VCaP (cell line): ENCODE data around the gene TRMO.

Source experiments
- H3K27ac ChIP-seq: fragments of 450-650 bp; 2 replicates; pipeline ENCODE4 v1.5.1; 2017
- TF ChIP-seq, protein P1 (sequence below): fragments of 450-650 bp; conservative IDR thresholded peaks from 2 replicates; pipeline ENCODE4 v1.5.1; 2017; ENCODE audit warnings: mild to moderate bottlenecking, moderate library complexity

The TRMO gene

DNA sequence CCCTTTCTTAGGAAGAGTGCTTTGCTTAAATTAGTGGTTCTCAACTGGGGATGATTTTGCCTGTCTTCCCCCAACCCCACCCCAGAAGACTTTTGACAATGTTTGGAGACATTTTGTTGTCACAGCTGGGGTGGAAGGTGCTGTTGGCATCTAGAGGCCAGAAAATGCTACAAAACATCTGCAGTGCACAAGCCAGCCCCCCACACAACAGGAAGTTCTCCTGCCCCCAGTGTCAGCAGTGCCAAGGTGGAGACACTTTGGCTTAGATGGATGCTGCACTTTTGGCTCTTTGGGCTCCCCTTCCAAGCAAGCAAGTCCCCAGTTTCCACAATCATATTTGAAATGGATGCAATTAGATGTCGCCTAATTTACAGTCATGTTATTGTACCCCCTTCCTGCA, 13.0 kb upstream of the TRMO start:
- no peak overlapping the region for H3K27ac ChIP-seq

DNA sequence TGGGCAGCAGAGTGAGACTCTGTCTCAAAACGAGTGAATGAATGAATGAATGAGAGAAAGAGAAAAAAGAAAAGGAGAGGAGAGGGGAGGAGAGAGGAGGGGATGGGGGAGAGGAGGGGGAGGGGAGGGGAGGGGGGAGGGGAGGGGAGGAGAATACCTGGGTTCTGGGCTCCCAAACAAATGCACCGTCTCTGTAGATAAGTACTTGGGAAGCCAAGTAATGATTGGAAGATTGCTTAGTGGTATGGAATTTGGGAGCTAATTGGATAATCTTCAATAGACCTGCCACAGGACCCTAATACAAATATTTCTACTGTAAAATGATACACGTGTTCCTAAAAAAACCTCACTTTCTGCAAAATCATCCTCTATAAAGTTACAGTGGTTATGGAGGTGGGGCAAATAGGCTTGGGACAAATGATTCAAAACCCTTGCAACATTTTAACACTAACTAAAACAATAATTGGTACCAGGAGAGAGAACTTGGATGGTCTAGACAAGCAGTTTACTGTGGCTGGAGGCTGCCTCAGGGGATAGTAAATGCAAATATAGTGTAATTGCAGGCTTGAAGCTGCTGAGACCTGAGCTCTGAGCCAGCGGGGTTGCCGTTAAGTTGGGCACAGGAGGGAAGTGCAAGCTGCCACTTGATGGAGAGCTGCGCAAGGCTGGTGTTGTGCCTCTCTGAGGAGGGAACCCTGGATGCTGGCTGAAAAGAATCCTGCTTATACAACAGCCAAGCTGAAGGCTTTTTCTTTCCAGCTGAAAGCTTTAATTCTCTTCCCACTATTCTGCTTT, 12.2 kb upstream of the TRMO start:
- TF ChIP-seq, protein P1, sequence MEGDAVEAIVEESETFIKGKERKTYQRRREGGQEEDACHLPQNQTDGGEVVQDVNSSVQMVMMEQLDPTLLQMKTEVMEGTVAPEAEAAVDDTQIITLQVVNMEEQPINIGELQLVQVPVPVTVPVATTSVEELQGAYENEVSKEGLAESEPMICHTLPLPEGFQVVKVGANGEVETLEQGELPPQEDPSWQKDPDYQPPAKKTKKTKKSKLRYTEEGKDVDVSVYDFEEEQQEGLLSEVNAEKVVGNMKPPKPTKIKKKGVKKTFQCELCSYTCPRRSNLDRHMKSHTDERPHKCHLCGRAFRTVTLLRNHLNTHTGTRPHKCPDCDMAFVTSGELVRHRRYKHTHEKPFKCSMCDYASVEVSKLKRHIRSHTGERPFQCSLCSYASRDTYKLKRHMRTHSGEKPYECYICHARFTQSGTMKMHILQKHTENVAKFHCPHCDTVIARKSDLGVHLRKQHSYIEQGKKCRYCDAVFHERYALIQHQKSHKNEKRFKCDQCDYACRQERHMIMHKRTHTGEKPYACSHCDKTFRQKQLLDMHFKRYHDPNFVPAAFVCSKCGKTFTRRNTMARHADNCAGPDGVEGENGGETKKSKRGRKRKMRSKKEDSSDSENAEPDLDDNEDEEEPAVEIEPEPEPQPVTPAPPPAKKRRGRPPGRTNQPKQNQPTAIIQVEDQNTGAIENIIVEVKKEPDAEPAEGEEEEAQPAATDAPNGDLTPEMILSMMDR = no peak
- no peak overlapping the region for H3K27ac ChIP-seq

More for the DNA sequence above, 13.0 kb upstream of the TRMO start:
- TF ChIP-seq, protein P1 = no peak

DNA sequence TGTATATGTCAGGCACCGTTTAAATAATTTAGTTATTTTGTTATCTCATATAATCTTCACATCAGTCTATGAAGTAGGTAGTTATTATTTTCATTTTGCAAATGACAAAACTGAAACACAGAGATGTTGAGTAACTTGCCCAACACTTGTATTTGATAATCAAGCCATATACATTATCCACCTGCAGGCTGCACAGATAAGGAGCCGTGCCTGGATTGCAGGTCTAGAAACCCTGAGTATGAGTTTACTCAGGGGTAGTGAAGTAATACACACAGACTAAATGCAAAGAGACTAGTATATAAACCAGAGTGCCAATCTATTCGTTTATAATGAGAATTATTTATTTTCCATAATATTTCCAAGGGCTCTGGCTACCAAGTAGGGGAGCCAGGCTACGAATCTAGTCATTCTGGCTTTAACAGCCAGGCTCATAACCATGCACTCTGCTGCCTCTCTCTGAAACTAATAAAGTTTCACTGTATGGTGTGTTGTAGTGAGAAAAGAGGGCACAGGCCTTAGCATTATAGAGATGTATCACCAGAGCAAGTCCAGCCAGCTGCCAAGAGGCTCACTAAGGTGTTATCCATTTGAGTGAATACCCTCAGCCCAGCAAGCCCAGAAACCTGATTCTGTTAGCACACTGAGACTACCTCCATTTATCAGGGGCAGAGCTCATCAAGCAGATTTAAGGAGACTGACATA, 11.1 kb upstream of the TRMO start:
- H3K27ac ChIP-seq = no peak overlapping the region
- TF ChIP-seq, protein P1 = no peak

DNA sequence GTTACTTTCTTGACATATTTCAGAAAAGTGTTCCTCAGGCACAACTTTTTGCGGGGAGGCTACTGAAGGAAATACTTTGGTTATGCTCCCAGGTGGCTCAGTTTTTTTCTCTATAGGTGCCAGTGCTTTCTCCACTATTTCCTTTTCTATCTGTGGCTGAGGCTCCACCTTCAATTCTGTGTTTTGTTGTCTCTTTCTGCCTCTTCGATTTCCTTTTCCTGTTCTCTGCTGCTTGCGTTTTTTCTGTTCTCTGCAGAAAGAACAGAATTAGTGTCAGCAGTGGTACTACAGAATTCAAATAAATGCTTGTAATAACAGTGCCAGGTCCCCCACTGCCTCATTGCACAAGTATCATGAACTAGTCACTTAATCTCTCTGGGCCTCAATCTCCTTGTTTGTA, 8.7 kb upstream of the TRMO start:
- no peak overlapping the region for H3K27ac ChIP-seq
- TF ChIP-seq, protein P1 = no peak

DNA sequence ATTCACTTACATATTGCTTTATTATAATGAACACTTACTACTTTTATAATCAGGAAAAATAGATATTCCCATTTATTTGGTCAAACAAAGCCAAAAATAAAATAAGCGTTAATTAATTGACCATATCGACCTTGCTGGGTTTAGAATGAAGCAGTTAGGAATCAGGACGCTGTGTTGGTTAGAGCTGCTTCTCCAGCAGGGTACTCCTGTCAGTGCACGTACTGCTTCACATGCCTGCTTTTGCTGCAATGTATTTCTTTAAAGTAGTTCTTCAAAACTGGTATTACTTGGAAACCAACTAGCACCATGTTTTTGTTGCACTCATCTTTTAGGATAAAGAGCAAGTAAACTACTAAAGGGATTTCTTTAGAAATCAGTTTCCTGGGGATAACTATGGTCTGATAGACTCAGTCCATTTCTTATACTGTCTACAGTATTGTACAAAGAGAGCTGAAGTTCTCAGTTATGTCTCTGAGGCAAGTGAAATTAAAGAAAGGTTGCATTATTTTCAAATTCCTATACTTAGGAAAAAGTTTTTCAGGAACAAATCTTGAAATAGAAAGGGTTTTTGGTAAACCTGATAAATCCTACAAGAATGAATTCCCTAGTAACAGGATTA, 6.8 kb upstream of the TRMO start:
- H3K27ac ChIP-seq = no peak overlapping the region
- TF ChIP-seq, protein P1 = no peak

DNA sequence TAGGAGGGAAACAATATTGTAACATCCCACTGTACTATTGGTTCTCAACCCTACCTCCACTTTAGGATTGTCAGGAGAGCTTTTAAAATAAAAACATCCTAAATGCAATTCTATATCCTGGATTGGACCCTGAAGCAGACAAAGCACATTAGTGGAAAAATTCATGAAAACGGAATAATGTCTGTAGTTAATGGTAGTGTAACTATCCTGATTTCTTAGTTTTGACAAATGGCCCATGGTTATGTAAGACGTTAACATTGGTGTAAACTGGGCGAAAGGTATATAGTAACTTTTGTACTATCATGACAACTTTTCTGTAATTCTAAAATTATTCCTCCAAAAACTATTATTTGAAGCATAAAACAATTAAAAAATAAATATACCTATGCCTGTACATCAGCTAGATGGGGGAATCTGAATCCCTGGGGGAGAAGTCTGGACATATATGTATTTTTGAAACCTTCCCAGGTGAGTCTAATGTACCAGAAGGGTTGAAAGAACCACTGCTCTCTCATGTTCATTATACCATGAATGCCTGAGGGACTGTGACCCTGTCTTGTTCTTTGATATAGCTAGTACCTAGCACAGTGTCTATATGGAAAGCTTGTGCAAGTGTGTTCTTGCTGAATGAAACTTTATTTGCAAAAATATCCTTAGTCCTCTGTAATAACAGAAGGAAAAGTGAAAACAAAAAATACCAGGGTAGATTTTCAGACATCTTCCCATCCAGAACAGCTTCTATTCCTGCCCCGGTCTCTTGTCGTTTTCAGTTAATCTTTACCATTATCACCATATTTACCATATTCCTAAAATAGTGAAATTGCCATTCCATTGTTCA, 3.4 kb upstream of the TRMO start:
- no peak overlapping the region for H3K27ac ChIP-seq
- TF ChIP-seq, protein P1 = no peak
